Measurements from ENCODE around the gene LMCD1.
A peak's percentile ranks its signal among the peaks of the same experiment; 100 is the strongest.

LMCD1 gene, protein sequence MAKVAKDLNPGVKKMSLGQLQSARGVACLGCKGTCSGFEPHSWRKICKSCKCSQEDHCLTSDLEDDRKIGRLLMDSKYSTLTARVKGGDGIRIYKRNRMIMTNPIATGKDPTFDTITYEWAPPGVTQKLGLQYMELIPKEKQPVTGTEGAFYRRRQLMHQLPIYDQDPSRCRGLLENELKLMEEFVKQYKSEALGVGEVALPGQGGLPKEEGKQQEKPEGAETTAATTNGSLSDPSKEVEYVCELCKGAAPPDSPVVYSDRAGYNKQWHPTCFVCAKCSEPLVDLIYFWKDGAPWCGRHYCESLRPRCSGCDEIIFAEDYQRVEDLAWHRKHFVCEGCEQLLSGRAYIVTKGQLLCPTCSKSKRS

DNA sequence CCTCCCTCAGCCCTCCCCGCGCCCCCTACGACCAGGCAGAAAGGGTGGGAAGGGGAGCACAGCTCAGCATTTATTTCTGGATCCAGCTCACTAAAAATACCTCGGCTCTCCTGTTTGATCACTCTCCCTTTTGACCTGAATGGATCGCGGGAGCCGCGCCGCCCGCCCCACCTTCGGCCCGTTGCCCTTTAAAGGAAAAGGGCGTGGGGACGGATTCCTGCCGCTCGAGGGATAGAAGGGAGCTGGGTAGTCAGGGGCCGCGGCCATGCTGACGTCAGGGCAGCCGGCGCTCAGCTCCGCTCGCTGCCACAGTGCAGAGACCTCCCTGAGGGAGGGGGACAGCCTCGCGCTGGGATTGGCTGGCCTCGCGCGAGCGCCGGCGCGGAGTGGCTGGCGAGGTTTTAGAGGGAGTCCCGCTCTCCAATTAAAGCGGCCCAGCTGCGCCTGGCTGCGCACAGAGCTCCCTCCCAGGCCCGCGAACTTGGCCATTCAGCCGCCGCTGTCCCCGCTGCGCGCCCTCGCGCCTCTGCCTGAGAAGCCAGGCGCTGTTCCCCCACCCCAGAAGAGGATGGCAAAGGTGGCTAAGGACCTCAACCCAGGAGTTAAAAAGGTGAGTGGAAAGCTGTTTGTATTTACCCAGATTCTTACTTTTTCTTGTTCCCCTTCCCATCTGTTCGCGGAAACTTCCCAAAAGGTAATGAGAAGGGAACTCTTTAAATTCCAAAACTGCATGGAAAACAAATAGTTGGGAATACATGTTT is at the start of gene LMCD1:
Gene LMCD1, plus strand, starts transcription at position 453 of the 761 bp plus-strand sequence. Its CDS starts 116 bp downstream, at position 569.
- DNase-seq = peak; percentile 22

DNA sequence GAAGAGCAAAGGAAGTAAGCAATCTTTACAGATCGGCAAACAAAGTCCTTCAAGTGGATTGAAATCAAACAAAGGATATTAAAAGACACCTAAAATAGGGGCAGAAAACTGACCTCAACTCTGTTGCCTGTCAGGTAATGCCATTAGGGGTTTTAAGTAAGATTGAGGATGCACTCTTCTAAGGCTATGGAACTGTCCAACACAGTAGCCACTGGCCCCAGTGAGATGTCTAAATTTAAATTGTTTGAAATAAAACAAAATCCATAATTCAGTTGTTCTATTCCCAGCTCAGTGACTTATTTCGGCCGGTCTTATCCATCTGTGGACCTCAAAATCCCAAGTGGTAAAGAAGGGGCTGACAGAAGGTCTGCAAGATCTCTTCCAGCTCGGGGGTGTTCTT is 49.5 kb upstream of the LMCD1 start:
- DNase-seq = no peak

DNA sequence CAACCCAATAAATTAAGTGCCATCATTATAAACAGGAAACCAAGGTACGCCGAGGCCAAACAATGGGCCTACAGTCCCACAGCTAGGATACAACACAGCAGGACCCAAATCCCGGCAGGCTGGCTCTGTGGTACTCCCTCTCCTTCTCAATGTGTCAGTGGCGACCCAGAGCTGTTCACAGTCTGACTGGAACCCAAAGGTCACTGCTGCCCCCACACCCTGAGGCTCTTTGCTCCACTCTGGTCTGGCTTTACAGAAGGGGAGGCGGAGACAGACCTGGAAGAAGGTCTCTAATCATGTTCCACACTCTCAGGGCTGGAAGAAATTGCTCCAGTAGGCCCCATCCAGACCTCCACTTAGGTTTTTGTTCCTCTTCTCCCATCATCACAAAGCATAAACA is 48.5 kb upstream of the LMCD1 start:
- no peak for DNase-seq

DNA sequence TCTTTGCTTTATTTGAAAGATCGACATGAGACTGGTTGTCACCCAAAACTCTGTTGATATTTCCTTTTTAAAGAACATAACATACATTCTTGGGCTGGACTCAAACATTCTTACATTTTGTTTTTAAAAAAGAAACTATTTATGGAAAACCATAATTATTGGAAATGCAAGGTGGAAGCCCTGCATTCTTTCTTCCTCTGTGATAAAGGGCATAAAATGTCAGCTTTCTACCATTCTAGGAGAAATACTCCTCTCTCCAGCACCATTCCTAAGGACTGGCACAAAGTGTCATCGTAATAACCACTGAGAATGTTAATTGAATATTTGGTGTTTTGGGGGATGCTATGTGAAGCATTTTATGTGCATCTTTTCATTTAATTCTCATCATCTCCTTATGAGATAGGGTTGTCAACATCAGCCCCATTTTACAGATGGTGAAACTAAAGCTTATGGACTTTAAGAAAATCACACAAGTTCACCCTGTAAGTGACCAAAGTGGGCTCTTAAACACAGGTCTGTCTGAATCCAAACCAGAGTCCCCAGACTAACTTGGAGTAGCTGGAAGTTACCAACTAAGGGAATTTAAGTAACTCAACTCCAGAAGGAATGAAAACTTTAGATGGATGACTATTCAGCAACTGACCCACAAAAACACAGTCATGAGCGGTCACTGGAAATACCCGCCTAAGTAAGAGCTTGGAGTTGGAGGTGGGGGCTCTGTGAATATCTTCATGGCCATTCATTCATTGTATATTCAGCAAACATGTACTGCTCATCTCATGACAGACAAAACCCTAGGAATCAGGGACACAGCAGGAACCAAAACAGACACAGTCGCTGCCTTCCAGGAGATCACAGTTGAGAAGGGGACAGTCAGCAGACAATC is 45.9 kb upstream of the LMCD1 start:
- DNase-seq = no peak

DNA sequence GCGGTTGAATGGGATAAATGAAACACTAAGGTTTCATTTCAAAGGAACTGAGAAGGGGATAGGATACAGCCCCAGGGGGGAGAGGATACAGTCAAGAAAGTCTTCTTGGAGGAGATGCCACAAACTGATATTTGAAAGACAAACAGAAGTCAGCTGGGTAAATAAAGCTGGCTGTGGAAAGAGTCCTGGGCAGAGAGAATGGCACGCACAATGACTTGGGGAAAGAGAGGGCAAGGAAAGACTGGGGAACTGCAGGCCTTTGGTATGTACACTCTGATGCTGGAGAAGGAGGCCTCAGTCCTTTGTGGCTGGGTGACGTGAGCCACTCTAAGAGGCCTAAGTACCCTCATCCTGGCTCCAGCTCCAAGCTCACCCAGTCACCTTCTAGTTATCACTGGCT is 45.2 kb upstream of the LMCD1 start:
- no peak for DNase-seq

DNA sequence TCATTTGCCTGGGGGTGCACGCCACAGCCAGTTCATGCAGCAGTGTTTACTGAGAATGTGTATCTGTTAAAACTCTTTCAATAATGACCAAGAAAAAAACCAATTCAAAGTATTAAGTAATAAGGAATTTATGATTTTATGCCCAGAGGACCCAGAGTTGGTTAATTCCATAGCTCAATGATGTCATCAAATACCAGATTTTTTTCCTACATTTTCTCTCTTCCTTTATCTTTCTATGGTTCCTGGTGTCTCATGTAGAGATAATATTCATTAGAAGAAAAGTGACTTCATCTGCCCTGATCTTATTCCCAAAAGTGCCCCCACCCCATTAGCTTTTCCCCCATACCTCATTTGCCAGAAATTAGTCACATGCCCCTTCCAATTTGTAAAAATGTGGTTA is 44.6 kb upstream of the LMCD1 start:
- no peak for DNase-seq

DNA sequence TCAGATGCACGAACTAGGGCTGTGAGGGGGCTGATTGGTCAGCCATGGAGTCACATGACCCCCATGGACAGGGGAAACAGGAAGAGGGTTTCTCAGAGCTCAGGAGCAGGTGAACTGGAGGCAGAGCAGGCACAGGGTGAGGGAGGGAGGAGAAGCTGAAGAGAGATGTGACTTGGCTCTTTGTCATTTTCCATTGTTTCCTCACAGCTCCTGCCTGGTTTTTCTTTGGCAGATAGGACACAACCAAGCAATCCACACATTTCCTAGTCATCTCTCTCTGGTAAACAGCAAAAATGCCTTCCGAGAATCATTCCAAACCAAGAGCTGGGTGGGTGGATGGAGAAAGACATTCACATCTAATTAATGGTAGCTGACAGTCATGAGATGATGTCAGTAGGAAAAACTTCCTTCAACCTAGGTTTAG is 43.4 kb upstream of the LMCD1 start:
- no peak for DNase-seq

DNA sequence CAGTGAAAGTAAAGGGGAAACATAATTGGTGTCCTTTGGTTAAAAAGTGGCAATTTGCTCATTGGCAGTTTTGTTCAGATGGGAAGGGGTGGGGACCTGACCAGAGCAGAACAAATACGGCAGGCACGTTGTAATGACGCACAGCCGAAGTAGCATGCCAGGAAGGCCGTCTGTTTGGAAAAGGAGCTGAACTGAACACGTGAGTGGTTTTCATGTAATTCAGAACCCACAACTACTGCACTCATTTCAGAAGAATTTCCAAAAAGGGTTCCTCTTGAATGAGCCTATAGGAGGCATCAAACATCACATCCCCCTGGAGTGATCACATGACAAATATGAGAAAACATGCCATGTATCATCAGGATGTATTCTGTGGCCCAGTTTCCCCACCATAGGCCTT is 42.9 kb upstream of the LMCD1 start:
- no peak for DNase-seq

DNA sequence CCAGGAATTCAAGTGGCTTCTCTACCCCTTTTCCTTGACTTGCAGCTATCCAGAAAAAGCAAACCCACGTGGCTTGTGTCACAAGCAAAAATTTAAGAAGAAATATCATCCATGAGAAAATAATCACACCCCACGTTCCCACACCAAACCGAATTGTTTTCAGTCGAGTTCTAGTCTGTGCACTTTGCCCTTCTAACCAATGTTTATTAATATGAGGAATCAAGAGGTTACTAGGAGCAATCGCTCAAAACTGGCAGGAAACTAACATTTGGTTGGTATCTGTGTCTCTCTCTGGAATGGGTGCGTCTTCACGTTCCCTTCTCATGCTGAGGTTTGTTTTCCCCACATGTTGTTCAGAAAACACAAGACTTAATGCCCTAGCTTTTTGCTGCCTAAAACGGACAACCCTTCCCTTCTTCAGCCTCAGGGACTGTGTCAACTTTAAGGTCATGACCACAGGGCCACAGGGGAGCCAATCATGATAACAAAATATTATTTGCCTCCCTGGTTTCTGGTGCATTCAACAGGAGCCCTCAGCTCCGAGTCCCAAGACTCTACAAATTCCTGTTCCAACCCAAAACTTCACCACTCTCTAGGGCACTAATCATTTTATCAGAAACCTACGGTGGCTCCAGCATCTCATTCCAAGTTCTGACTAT is 41.4 kb upstream of the LMCD1 start:
- DNase-seq = no peak

DNA sequence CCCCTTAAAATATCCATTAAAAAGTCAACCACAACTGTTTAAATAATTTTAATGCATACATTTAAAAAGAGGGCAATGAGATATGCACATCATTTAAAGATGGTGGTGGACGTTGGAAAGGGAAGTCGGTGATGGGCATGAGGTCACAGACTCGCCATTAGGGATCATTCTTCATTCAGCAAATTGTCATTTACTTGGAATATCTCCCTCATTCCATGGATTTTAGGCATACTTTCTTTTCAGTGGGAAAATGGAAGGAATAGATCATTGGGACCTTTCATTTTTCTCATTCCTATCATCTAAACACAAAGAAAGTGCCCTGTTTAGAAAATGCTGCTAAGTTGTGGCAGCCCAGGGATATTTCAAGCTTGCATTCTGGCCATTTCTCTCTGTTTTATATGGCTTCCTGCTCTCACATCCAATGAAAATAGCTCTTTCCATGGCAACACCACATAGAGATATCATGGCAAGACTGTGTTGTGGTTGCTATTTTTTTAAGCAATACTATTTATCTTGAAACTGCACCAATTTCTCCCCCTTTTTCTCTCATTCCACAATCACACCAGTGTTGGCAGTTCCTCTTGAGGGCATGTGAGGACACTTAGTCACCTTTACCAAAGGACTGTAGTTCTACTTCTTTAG is 40.7 kb upstream of the LMCD1 start:
- DNase-seq = no peak

DNA sequence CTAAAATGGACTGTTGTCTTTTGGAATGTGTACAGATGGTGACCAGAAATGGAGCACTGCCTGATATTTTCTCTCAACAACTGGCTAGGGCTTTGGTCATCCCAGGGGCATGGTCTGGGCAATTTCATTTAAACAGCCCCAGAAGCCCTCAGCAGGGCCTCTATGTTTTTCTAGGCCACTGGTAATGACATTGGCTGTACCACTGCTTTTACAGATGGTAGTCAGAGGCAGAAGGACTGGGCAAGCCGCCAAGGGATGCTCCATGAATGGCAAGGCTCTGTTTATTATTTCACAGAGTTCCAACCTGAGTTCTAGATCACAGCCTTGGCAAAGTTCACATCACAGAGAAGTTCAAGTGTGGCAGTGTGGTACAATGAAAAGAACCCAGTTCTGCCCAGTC is 37.0 kb upstream of the LMCD1 start:
- no peak for DNase-seq

DNA sequence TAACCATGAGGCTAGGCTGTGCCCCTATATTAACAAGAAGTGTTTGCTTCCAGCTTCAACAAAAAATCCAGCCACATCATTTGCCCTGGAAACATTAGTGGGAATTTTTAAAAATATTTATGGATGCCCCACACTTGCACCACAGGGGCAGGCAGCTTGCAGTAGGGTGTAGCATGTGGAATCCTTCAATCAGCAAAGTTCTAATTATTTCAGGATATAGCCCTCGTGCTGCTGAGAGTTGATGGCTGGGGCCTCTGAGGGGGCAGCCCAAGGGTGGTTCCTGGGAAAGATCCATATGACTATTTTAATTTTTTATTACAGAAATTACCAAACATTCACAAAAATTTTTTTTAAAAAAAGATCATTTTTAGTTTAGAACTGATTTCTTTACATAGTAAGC is 35.1 kb upstream of the LMCD1 start:
- DNase-seq = no peak

DNA sequence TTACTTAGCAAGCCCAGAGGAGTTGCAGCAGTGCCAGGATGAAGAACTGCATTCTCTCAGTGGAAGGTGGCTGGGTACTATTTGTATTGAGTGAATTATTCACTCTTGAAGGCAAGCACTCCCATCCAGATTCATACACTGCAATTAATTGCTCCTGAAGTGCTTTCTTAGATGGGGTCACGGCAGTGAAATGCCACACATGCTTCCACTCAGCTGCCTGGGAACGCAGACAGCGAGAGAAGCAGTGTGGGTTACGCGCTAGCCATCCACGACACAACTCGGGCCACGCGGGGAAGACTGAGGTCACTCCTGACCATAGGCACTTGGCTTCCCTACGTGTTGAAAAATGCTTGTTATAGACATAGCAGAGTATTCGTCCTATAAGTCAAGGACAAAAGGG is 30.8 kb upstream of the LMCD1 start:
- DNase-seq = no peak

DNA sequence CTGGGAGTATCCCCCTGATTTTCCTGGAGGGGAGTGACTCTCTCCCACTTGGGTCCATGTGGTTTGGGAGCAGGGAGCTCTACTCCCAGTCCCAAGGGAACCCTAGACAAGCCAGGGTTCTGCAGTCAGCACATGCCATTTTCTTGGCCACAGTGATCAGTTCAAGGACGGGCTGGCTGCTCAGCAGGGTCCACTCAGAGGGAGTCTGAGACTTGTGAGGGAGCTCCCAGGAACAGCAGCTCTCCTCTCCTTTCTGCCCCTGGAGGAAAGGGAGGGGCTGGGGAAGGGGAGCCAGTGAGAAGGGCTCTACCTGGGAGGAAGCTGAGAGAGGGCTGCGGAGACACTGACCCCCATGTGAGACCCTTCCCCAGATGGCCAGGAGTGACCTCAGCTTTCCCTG is 29.1 kb upstream of the LMCD1 start:
- DNase-seq = no peak

DNA sequence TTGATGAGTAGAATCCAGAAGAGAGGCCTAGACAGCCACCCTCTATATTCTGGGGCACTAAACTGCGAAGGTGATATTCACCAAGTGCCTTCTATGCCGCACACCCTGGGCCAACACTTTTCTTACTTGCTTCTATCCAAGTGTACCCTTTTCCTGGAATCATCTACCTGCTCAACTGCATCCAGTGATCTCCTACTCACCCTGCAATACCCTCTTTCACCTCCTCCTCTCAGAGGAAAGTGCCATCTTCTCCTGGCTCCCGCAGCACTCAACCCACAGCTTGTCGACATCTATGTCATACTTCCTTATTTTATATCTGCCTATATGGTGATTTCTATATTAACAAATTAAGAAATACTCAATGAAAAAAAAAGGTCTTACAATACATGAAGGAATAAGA is 28.6 kb upstream of the LMCD1 start:
- DNase-seq = no peak

DNA sequence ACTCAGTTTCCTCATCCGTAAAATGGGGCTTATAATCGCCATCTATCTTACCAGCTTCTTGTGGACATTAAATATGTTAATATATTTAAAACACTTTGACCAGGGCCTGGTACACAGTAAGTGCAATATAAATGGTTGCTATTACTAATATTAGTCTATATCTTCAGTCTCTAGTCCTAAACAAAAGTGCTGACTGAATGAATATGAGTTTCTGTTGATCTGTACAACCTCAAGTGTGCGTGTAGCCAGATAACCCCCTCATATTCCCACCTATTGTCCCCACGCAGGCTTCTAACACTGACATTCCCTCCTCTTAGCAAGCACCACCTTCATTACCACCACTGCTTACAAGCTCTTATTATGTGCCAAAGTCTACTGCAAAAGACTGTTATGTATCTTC is 27.6 kb upstream of the LMCD1 start:
- no peak for DNase-seq

DNA sequence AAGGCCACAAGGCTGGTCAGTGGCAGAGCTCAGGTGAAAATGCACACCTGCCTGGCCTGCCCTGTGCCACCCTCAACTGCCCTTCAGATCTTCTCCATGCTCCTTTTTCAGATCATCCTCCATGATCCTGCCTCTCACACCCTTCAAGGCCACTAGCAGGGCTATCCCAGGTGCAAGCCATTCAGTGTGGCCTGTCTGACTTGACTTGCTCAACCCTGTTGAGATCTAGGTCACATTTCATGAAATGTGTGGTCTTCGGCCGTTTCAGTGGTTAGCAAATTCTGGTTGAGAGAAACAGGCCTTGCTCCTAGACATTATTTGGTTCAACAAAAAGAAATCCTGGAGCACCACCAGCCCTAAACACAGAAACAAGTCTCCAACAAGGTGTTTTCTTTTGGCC is 26.6 kb upstream of the LMCD1 start:
- DNase-seq = no peak

DNA sequence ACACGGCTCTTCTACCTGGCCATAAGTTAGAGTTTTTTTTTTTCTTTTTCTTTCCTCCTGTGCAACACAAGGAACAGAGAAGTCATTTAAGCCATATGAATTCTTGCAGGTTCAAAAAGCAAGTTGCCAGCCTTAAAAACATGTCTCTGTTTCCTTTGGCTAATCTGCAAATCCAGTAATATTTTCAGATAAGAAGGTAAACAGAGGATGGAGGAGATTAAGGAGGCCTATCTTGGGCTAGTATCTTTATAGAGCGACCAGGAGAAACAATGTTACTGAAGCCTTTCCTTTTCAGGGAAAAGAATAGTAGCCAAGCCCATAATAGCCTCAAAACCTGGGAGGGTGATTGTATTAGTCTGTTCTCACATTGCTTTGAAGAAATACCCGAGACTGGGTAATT is 20.9 kb upstream of the LMCD1 start:
- no peak for DNase-seq

DNA sequence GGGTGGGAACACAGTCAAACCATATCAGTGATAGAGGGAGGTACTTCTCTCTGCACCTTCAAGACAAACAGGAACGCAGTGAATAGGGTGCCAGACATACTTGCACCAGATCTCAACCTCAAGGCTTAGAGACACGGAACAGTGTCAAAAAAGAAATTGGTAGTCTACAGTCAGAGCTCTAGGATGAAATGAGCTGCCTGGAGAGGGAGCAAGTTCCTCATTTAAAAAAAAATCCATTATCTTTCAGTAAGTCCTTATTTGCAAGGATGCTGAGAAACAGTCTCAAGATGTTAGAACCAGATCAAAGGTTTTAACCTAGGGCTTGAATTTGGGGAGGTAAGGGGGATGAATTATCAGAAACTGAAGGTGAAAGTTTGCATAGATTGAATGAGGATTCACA is 20.2 kb upstream of the LMCD1 start:
- DNase-seq = no peak

DNA sequence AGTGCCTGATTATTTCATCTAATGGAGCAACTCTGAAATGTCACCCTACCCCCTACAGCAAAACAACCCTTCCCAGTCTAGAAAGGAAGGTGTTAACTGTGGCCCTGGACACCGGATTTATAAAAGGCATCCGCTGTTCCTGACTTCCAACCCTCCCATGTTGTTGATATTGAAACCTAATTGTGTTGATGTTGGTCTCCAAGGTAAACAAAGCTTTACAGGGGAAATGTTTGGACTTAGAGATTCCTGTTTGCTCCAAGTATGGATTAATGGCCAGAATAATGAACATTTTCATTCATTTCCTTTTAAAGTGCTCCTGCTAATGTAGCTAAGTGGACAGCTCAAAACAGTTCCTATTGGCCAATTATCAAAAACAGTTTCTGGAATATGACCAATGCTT is 19.4 kb upstream of the LMCD1 start:
- DNase-seq = no peak

DNA sequence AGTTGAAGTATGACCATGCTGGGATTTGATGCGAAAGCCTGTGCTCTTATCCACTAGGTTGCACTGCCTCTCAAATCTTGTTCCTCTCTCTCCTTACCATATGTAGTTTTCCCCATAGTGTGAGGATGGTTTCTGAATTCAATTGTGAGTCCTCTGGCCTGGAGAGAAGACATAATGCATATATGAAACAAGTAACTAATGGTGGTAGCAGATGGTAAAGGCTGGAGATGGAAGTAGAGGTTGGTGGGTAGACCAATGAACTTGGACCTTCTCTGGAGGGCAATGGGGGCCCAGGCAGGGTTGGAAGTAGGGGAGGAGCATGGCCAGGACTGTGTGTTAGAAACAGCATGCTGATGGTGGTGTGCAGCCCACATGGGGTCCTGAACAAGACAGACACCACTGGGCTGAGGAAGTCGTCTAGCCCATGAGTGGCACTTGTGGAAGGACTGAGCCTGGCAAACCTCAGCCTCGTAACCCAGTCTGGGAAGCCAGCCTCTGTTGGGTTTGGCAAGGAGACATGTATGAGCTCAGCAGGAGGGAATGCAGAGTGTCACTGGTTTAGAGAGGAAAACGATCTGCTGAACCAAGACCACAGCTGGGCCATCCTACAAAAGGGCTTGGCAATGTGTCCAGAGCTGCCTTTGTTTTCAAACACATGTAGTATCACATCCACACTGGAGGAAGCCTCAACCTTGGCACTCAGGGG is 18.5 kb upstream of the LMCD1 start:
- no peak for DNase-seq

Measured in NCI-H2171 (cell line).